Measurements from ENCODE around the gene PCDHGB4.
A peak's percentile ranks its signal among the peaks of the same experiment; 100 is the strongest.

GRCh38 chr5:141359790-141360426, 27.6 kb upstream of the PCDHGB4 start, which contains the start of gene PCDHGB2:
- TF ChIP-seq CTCF (IDR thresholded peaks at IDR 0.05) (peak in 2 of 4 experiments; percentile 15 to 21), POLR2A (IDR thresholded peaks at IDR 0.05) (no peak)
